Inflammatory macrophage (primary cell): Measurements from ENCODE around the gene ZBTB39.
"Not testable (repeated sequence)": the region's sequence is repeated elsewhere in the genome, so short reads cannot be mapped to it uniquely, and the experiment has no call there.

Source experiments
- DNase-seq, 2 donors: peaks; one replicate each; pipeline ENCODE4 v3.0.0-alpha.2; 2020 to 2022

Gene ZBTB39

DNA sequence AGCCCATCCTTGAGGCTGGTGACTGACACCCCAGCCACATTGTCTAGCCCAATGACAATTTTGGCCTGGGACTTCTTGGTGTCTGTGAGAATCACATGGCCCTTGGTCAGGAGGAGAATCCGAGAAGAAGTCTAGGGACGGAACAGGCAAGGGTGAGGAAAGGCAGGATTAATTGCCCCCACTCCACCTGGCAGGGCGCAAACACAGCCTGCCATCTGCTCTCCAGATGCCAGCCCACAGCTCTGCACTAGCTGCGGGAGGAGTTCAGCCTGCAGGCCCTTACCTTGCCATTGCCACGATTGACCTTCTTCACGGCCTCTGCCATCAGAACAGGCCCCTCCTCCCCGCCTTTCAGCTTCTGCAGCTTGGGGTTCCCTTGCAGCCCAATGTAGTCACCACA lies 23.1 kb upstream of the ZBTB39 start:
- DNase-seq, result no peak

GRCh38 chr12:57027805-57028153 lies 21.4 kb upstream of the ZBTB39 start:
- DNase-seq, result no peak

DNA sequence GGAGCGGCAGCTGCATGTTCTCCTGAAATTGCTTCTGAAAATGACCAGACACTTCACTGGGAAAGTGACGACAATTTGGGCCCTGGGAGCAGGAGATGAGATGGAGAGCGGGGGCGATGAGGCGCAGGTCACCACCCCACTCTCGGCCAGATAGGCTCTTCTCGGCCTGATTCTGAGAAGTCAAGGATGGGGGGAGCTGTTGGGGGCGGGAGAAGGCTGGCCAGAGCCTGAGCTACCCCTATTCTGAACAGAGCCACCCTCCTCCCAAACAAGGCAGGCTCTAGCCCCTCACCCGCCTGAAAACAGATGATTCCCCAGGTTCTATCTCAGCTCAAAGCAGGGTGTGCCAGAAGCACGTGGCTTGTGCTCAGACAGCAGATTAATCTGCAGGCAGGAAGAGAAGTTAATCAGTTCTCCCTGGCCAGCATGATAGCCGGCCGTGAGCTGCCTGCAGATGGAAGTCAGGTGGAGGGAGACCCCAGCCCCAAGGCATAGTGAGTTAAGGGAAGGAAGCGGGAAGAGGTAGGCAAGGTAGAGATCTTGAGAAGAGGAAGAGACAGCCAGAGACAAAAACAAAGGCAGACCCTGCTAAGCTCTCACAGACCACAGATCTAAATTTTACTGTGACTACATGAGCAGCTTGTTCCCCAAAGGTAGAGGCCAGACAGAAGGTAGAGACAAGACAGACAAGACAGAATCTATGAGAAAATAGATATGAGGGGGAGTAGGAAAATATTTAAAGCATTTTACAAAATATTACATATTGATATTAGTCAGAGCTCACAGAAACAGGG lies 20.9 kb upstream of the ZBTB39 start:
- DNase-seq, result no peak

GRCh38 chr12:57025196-57025595 lies 18.9 kb upstream of the ZBTB39 start:
- no peak for DNase-seq

GRCh38 chr12:57022324-57022723 lies 16.0 kb upstream of the ZBTB39 start:
- not testable (repeated sequence) for DNase-seq

DNA sequence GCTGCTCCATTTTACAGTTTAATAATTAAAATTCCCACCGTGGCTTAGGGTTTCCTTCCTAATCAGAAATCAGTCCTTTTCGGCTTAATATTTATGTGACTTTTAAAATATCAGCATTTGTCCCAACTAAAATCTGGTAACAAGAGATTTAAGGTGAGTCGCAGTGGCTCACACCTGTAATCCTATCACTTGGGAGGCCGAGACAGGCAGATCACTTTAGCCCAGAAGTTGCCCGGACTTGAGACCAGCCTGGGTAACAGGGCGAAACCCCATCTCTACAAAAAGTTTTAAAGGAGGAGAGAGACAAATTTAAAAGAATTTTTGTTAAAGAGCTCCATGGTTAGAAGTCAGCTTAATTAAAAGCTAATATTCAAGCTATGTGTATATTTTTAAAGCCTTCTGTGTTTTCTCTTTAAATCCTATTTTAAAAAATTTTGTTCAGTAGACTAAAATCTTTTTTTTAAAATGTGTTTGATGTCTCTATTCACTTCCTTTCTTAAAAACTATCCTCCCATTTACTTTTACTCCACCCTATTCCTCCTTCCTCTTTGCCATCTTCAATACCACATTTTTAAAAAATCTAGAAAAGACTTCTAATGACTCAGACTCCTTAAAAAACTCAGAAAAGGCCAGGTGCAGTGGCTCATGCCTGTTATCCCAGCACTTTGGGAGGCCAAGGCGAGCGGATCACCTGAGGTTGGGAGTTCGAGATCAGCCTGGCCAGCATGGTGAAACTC lies 13.8 kb upstream of the ZBTB39 start:
- DNase-seq, result no peak

GRCh38 chr12:57018906-57019305 lies 12.6 kb upstream of the ZBTB39 start:
- no peak for DNase-seq

GRCh38 chr12:57018353-57018752 lies 12.0 kb upstream of the ZBTB39 start:
- not testable (repeated sequence) for DNase-seq

DNA sequence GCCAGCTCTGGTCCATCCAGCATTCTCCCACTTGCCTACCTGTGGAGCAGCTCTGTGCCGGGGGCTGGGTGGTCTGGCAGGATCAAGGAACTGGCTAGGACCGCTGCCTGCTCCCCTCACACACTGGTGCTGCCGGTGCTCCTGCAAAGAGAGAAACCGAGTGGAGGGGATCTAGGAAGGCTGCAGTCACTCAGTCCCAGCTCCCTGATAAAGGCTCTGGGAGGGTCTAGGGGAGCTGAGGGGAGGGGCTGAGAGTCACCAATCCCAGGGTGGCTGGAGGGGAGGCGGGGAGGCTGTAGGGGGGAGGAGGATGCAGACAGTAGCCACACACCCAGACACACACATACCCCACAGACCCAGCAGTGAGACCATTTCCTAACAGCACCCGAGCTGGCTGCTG lies 10.0 kb upstream of the ZBTB39 start, which contains the start of gene TAC3:
TAC3 (minus strand) TSS at position 182 of the 400 bp plus-strand sequence. CDS start 732 bp downstream, outside the sequence.
- no peak for DNase-seq

DNA sequence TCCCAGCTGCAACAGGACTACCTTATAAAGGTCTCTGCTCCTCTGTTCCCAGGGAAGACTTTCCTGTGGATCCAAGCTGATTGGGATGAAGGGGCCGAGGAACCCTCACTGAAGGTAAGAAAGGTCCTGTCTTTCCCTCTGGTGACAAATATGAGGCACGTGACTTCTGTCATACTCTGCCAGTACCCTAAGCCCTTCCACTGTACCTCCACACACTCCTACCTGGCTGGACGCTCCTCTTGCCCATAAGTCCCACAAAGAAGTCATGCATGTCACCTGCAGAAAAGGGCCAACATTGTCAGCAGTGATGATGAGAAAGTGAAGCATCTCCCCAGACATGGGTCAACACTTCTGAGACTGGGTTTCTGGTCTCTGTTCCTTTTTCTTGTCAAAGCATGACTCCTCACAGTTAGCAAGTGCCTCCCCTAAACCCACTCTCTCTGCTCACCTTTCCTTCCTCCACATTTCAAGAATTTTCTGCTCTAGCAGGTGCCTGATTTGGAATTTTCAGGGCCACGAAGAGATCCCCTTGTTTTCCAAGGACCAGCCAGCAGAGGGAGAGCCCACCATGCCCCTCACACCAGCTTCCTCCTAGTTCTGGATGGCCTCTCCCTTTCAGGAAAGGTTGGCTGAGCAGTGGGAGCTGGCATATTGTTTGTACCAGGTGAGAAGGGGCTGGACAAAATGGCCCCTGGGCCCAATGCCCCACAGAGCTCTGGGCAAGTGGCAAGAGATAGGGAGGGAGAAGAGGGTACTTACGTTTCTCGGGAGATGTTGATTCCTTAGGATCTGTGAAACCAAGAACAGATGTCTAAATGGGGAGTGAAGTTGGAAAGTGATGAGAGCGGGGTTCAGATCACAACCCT lies 6.5 kb upstream of the ZBTB39 start:
- no peak for DNase-seq

- no peak for DNase-seq
Observed at GRCh38 chr12:57011438-57012424, 5.4 kb upstream of the ZBTB39 start.

- DNase-seq, result no peak
Observed at GRCh38 chr12:57010627-57011247, 4.4 kb upstream of the ZBTB39 start.

GRCh38 chr12:57009949-57010626 lies 3.7 kb upstream of the ZBTB39 start:
- no peak for DNase-seq

GRCh38 chr12:57008178-57008577 lies 1.8 kb upstream of the ZBTB39 start:
- DNase-seq, result peak; percentile 67 to 77

DNA sequence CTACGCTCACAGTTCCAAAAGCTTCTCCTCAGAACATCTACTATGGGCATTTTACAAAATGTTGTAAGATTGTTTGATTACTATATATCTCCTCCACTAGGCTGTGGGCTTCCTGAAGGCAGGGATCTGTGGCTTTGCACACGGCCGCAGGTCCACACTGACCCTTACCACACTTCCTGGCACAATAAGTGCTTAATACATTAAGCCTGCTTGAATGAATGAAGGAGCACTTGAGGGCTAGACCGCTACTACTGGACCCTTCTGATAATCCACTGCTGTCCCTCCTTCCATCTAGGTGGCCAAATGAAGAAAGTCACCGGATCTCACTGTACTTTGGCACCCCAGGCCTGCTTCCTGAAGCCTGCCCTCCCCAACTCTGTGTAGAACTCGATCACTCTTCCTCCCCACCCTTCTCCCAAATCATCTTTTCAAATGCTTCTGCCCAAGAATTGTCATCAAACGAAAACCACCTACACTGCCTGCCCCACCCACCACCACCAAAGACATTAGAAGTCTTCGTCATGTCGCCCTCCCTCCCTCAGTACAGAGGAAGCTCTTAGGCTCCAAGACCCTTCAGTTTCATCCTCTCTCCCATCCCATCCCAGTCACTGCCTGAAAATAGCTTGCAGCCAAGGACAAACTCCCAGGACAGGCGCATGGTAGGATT lies 596 bp upstream of the ZBTB39 start:
- DNase-seq, result no peak

- no peak for DNase-seq
Observed at GRCh38 chr12:57004651-57005050, 1.7 kb downstream of the ZBTB39 start.

DNA sequence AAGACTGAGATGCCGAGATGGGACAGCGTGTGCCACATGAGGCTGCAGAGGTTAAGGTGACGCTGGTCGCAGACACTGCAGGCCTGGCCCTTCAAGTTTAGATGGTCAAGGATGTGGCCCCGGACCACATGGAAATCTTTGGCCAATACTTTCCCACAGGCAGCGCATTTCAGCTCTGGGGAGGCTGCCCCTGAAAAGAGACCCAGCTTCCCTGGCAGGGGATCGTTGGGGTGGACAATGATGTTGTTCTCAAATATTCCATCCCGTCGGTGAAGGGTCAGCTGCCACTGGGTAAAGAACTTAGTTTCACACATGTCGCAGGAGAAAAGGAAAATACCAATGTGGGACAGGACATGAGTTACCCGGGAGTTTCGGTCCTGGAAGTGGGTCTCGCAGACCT lies 3.0 kb downstream of the ZBTB39 start:
- DNase-seq, result no peak

GRCh38 chr12:57001448-57001906 lies 4.9 kb downstream of the ZBTB39 start:
- peak; percentile 61 to 68 for DNase-seq

- no peak for DNase-seq
Observed at GRCh38 chr12:57000393-57000792, 6.0 kb downstream of the ZBTB39 start.

DNA sequence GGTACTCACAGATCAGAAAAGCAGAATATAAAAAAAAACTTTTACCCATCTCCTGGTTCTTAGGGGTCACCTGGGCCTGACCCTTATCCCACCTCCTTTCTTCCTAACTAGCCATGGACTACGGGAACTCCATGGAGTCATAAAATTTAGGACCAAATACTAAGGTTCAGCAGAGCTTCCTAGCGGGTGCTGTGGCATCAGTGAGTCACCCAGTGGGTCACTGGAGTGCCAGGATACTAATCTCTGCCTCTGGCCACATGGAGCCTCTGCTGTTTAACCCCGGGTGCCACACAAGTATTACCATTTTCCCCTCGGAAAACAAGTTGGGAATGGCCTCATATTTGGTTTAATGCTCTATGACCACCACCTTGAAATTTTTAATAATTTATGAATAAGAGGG lies 6.9 kb downstream of the ZBTB39 start:
- no peak for DNase-seq
